IPS DF 6.9 (cell line): ENCODE data around the gene FARS2.
A peak's percentile ranks its signal among the peaks of the same experiment; 100 is the strongest.

Source experiments
- DNase-seq: peaks from one replicate; pipeline ENCODE4 v3.0.0-alpha.2; 2013; ENCODE audit warnings: low read depth, low spot score
- H3K27ac ChIP-seq: one replicate; pipeline ENCODE4 v1.5.1; 2013; ENCODE audit warnings: low read length, control low read depth
- H3K27me3 ChIP-seq: 2 replicates; pipeline ENCODE4 v1.6.1; 2013; ENCODE audit warnings: mild to moderate bottlenecking, low read length; ENCODE audit not compliant: control insufficient read depth, insufficient read depth
- H3K36me3 ChIP-seq: 2 replicates; pipeline ENCODE4 v1.6.1; 2013; ENCODE audit warnings: low read length; ENCODE audit not compliant: control insufficient read depth, insufficient read depth
- H3K4me1 ChIP-seq: 2 replicates; pipeline ENCODE4 v1.6.1; 2013; ENCODE audit warnings: low read length; ENCODE audit not compliant: control insufficient read depth, insufficient read depth
- H3K4me3 ChIP-seq: 2 replicates; pipeline ENCODE4 v1.5.1; 2013; ENCODE audit warnings: mild to moderate bottlenecking, low read length
- H3K9me3 ChIP-seq: 2 replicates; pipeline ENCODE4 v1.6.1; 2013; ENCODE audit warnings: low read length, inconsistent platforms; ENCODE audit not compliant: control insufficient read depth, insufficient read depth
- WGBS: extraction: QIAGEN DNeasy Blood & Tissue Kit; methylation state at CpG from one replicate; pipeline ENCODE4 v1.1.7; 2013; ENCODE audit warnings: mixed read lengths, missing lambda C conversion rate; ENCODE audit not compliant: insufficient read length, insufficient coverage; 5-methylcytosine and 5-hydroxymethylcytosine counted together

Gene FARS2

GRCh38 chr6:5282191-5282623 is 20.9 kb downstream of the FARS2 start:
- H3K27me3 ChIP-seq: no peaks in the 10 kb centered on the region
- no peak overlapping the region for H3K4me3 ChIP-seq
- H3K36me3 ChIP-seq: no peaks in the 10 kb centered on the region
- no CpG with 5 or more reads among the region's 9 CpGs for WGBS
- peaks cover 3% of the 10 kb centered on the region; the same call in 1 of the 2 replicates for H3K4me1 ChIP-seq
- no peak overlapping the region for H3K27ac ChIP-seq
- H3K9me3 ChIP-seq: no peaks in the 10 kb centered on the region
- DNase-seq: peak; percentile 25

GRCh38 chr6:5285081-5285480 is 23.8 kb downstream of the FARS2 start:
- Histone ChIP-seq H3K9me3 (no peaks in the 10 kb centered on the region), H3K36me3 (no peaks in the 10 kb centered on the region), H3K27me3 (no peaks in the 10 kb centered on the region), H3K27ac (no peak overlapping the region), H3K4me3 (no peak overlapping the region), H3K4me1 (no peaks in the 10 kb centered on the region)
- no peak for DNase-seq
- WGBS: no CpG with 5 or more reads among the region's 6 CpGs

GRCh38 chr6:5285526-5285925 is 24.2 kb downstream of the FARS2 start:
- Histone ChIP-seq H3K27ac (no peak overlapping the region), H3K36me3 (no peaks in the 10 kb centered on the region), H3K27me3 (no peaks in the 10 kb centered on the region), H3K4me3 (no peak overlapping the region), H3K4me1 (no peaks in the 10 kb centered on the region), H3K9me3 (no peaks in the 10 kb centered on the region)
- DNase-seq: no peak
- WGBS: no CpG with 5 or more reads among the region's 5 CpGs

DNA sequence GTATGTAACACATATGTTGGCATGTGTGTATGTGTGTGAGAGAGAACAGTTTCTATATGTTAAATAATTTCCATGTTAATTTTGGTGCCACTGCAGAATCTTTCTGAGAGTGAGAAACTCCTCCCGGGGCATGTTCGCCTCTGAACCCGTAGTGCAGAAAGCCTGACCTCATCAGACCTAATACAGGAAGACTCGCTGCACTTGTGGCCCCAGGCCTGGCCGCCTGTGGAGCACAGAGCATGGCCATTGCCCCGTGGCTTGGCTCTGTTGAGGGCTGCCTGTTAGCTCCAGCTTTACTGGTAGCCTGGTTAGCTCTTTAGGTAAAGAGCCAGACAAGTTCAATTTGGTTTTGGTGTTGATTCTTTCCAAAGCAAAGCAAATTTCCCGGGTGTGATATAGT is 25.5 kb downstream of the FARS2 start:
- Histone ChIP-seq H3K4me1 (no peaks in the 10 kb centered on the region), H3K9me3 (no peaks in the 10 kb centered on the region), H3K4me3 (no peak overlapping the region), H3K27ac (no peak overlapping the region), H3K27me3 (no peaks in the 10 kb centered on the region), H3K36me3 (no peaks in the 10 kb centered on the region)
- no CpG with 5 or more reads among the region's 7 CpGs for WGBS
- DNase-seq: no peak

GRCh38 chr6:5287205-5287965 is 26.1 kb downstream of the FARS2 start:
- Histone ChIP-seq H3K36me3 (no peaks in the 10 kb centered on the region), H3K27ac (no peak overlapping the region), H3K4me1 (no peaks in the 10 kb centered on the region), H3K4me3 (no peak overlapping the region), H3K9me3 (no peaks in the 10 kb centered on the region), H3K27me3 (no peaks in the 10 kb centered on the region)
- whole genome bisulfite sequencing: no CpG with 5 or more reads among the region's 12 CpGs
- DNase-seq: no peak

DNA sequence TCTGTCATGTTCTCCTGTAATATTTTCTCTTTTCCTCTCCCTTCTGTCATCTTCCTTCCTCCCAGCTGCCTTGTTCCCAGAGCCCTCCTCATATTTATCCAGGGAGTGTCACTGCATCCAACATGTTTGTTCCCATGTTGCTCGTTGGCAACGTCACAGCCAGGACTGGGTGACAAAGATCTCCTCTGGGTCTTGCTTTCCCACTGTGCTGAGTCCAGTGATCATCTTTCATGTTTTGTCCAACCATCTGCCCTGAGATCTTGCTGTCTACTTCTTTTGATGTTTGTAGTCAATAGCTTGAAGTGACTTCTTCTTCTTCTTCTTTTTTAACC is 26.6 kb downstream of the FARS2 start:
- no peak for DNase-seq
- H3K4me1 ChIP-seq: no peaks in the 10 kb centered on the region
- no peaks in the 10 kb centered on the region for H3K9me3 ChIP-seq
- no CpG with 5 or more reads among the region's 2 CpGs for WGBS
- H3K4me3 ChIP-seq: no peak overlapping the region
- no peak overlapping the region for H3K27ac ChIP-seq
- no peaks in the 10 kb centered on the region for H3K36me3 ChIP-seq
- H3K27me3 ChIP-seq: no peaks in the 10 kb centered on the region

DNA sequence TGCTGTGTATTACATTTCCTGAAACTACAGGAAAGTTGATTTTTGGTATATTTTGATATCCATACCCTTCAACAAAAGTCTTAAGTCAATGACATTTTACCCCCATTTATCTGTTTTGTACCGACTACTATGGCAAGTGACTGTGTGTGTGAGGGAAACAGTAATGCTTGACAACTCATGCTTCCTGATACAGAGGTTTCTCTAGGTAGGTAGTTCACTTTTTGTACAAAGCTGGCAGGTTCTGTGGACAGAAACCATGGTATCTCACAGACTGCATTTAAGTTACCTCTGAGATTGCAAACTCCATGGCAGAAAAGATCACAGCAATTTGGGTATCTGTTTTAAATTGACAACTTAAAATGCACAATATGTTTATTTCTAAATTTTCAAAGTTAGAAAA is 28.8 kb downstream of the FARS2 start:
- Histone ChIP-seq H3K27ac (no peak overlapping the region), H3K36me3 (no peaks in the 10 kb centered on the region), H3K4me3 (no peak overlapping the region), H3K9me3 (no peaks in the 10 kb centered on the region), H3K27me3 (no peaks in the 10 kb centered on the region), H3K4me1 (no peaks in the 10 kb centered on the region)
- WGBS: no CpG with 5 or more reads among the region's 1 CpG
- no peak for DNase-seq

- Histone ChIP-seq H3K27me3 (no peaks in the 10 kb centered on the region), H3K4me1 (no peaks in the 10 kb centered on the region), H3K27ac (no peak overlapping the region), H3K4me3 (no peak overlapping the region), H3K9me3 (no peaks in the 10 kb centered on the region), H3K36me3 (no peaks in the 10 kb centered on the region)
- DNase-seq: no peak
Measured at GRCh38 chr6:5290500-5290899, 29.2 kb downstream of the FARS2 start.

DNA sequence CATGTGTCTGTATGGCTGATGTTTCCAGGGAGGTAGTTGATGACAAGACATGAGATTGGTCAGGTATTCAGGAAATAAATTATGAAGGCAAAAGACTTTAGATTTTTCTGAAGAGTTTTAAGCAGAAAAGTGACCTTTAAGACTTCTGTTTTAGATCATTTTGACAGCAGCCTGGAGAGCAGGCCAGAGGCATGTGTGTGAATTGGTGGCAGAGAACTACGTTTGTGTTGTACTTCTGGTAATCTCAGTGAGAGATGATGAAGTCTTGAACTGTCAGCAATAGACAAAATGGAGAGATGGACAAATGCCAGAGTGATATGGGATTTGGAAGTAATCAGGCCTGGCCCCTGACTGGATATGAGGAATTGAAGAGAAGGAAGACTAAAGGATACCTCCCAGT is 30.8 kb downstream of the FARS2 start:
- Histone ChIP-seq H3K27me3 (no peaks in the 10 kb centered on the region), H3K27ac (no peak overlapping the region), H3K4me1 (no peaks in the 10 kb centered on the region), H3K36me3 (no peaks in the 10 kb centered on the region), H3K9me3 (no peaks in the 10 kb centered on the region), H3K4me3 (no peak overlapping the region)
- DNase-seq: no peak
- WGBS: no CpG with 5 or more reads among the region's 1 CpG

DNA sequence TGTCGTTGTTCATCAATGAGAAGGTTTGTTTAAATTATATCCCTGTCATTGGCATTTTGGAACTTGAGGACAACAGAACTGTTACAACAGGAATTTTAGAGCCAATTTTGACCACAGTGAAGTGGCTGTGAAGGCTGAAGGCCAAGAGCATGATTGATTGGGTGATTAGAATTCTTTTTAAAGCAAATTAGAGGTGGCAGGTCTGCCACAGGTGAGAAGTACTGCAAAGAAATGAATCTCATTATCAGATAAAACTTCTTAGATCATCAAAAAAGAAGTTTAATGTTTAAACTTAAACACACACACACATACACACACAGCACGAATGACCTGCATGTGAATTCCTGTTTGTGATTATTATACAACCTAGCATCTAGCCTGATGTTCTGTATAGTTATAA is 32.4 kb downstream of the FARS2 start:
- H3K27me3 ChIP-seq: no peaks in the 10 kb centered on the region
- no peak overlapping the region for H3K4me3 ChIP-seq
- no peak for DNase-seq
- no CpG with 5 or more reads among the region's 2 CpGs for WGBS
- H3K4me1 ChIP-seq: 0 out of 2 replicates have a peak, but pooled peaks cover 1% of the 10 kb centered on the region
- no peaks in the 10 kb centered on the region for H3K9me3 ChIP-seq
- no peak overlapping the region for H3K27ac ChIP-seq
- no peaks in the 10 kb centered on the region for H3K36me3 ChIP-seq
